Activated B cell treated with CpG ODN at 0.5 μM for 24 hours (primary cell): ENCODE measurements around the gene RIOK2. TPM values are rescaled to one million over a fixed set of nuclear protein-coding genes. Genes with fewer than 3 reads are reported as not detected.
A peak's percentile ranks its signal among the peaks of the same experiment; 100 is the strongest.

Experiments used
- ATAC-seq: fragments of 200-7000 bp; cut with Tn5 transposase; one replicate; pipeline ENCODE4 v1.10.0; 2021; ENCODE audit warnings: low read depth, mild to moderate bottlenecking, moderate library complexity
- CTCF ChIA-PET: fragments of 350-600 bp; sonication (Branson Sonifier 250); formaldehyde crosslinking; loops from one replicate; lab custom pipeline; 2021; ENCODE audit warnings: antibody characterized with exemption; lab: Charles Lee
- POLR2A ChIA-PET: fragments of 350-600 bp; sonication (Branson Sonifier 250); formaldehyde crosslinking; loops from one replicate; lab custom pipeline; 2021; ENCODE audit warnings: antibody characterized with exemption; lab: Charles Lee
- DNase-seq: peaks from one replicate; pipeline ENCODE4 v3.0.0; 2022
- H3K27ac Mint-ChIP-seq: one replicate; pipeline ENCODE4 v1.8.0; 2020; ENCODE audit warnings: mixed read lengths
- H3K27me3 Mint-ChIP-seq: one replicate; pipeline ENCODE4 v1.8.0; 2021; ENCODE audit warnings: mixed read lengths
- H3K36me3 Mint-ChIP-seq: one replicate; pipeline ENCODE4 v1.8.0; 2021; ENCODE audit warnings: low read depth, mixed read lengths
- H3K4me1 Mint-ChIP-seq: one replicate; pipeline ENCODE4 v1.8.0; 2021; ENCODE audit warnings: mixed read lengths
- H3K4me3 Mint-ChIP-seq: one replicate; pipeline ENCODE4 v1.8.0; 2020; ENCODE audit warnings: mild to moderate bottlenecking, mixed read lengths
- H3K9me3 Mint-ChIP-seq: one replicate; pipeline ENCODE4 v1.8.0; 2020; ENCODE audit warnings: mixed read lengths
- CTCF ChIP-seq: fragments of 200-600 bp; IDR thresholded peaks from one replicate; pipeline ENCODE4 v1.8.0; 2022; ENCODE audit warnings: antibody characterized with exemption, mild to moderate bottlenecking
- intact Hi-C: fragments of 100-400 bp; cut with micrococcal nuclease; formaldehyde crosslinking; loops from one replicate; pipeline ENCODE4 v1.15.1; 2024
- total RNA-seq: library from RNA; stranded (reverse); gene quantifications from 2 replicates; pipeline ENCODE4 v1.2.3, GENCODE V29; 2022

Gene RIOK2
- total RNA-seq, 1 donor from 2014 or later = 38.3 TPM

- H3K27me3 Mint-ChIP-seq = no peaks in the 10 kb centered on the region
- ATAC-seq = no peak
Measured at GRCh38 chr5:97163360-97163764, 19.7 kb downstream of the RIOK2 start.

GRCh38 chr5:97162045-97162444 lies 21.0 kb downstream of the RIOK2 start:
- intact Hi-C loops = loop anchor here (1.0 to 5.0 kb wide), 4 partner anchors 165 to 1665 kb away; no protein-coding TSS in a partner anchor
- ChIA-PET POLR2A (interaction anchor here (0.6 to 2.1 kb wide), 4 partner anchors 165 to 356 kb away, joined by 3 to 7 read pairs (median 5); no protein-coding TSS in a partner anchor), CTCF (interaction anchor here (0.6 to 6.0 kb wide), 36 partner anchors 11 to 548 kb away, joined by 3 to 126 read pairs (median 5); partner anchors contain the start of genes ERAP1, LIX1 and LNPEP)
- peak; percentile 68 for TF ChIP-seq CTCF
- H3K27ac Mint-ChIP-seq = no peak overlapping the region
- ATAC-seq = peak; percentile 31
- H3K4me1 Mint-ChIP-seq = peaks cover 3% of the 10 kb centered on the region
- H3K36me3 Mint-ChIP-seq = peaks cover 63% of the 10 kb centered on the region
- no peak for DNase-seq
- H3K4me3 Mint-ChIP-seq = no peak overlapping the region
- no peaks in the 10 kb centered on the region for H3K27me3 Mint-ChIP-seq
- peaks cover 13% of the 10 kb centered on the region for H3K9me3 Mint-ChIP-seq

More at GRCh38 chr5:97163360-97163764, 19.7 kb downstream of the RIOK2 start:
- peaks cover 59% of the 10 kb centered on the region for H3K36me3 Mint-ChIP-seq
- ChIA-PET POLR2A (interaction anchor here (2.1 kb wide), 1 partner anchor 294 kb away, joined by 7 read pairs; no protein-coding TSS in a partner anchor), CTCF (interaction anchor here (0.6 to 6.0 kb wide), 15 partner anchors 22 to 412 kb away, joined by 3 to 126 read pairs (median 3); no protein-coding TSS in a partner anchor)
- TF ChIP-seq CTCF = peak; percentile 79
- no peak for DNase-seq
- peaks cover 11% of the 10 kb centered on the region for H3K4me1 Mint-ChIP-seq
- H3K9me3 Mint-ChIP-seq = peaks cover under 1% of the 10 kb centered on the region
- H3K4me3 Mint-ChIP-seq = no peak overlapping the region
- no peak overlapping the region for H3K27ac Mint-ChIP-seq
- intact Hi-C loops = loop anchor here (1.0 to 5.0 kb wide), 4 partner anchors 228 to 1664 kb away; partner anchors contain the start of gene ERAP1

- intact Hi-C loops = no loop called here
- Mint-ChIP-seq H3K27me3 (no peaks in the 10 kb centered on the region), H3K36me3 (peaks cover 50% of the 10 kb centered on the region), H3K9me3 (peaks cover 19% of the 10 kb centered on the region), H3K4me3 (no peak overlapping the region), H3K27ac (no peak overlapping the region), H3K4me1 (no peaks in the 10 kb centered on the region)
- ChIA-PET CTCF (interaction anchor here (1.6 kb wide), 1 partner anchor 289 kb away, joined by 4 read pairs; no protein-coding TSS in a partner anchor), POLR2A (no interaction called here)
- ATAC-seq (no peak), DNase-seq (no peak)
- TF ChIP-seq CTCF = no peak
Measured at GRCh38 chr5:97157689-97158088, 25.4 kb downstream of the RIOK2 start.

GRCh38 chr5:97151370-97151769 lies 31.7 kb downstream of the RIOK2 start:
- no peak for ATAC-seq

More at GRCh38 chr5:97151370-97151769, 31.7 kb downstream of the RIOK2 start:
- no peaks in the 10 kb centered on the region for H3K27me3 Mint-ChIP-seq
- H3K9me3 Mint-ChIP-seq = peaks cover 1% of the 10 kb centered on the region
- no peak overlapping the region for H3K4me3 Mint-ChIP-seq
- peaks cover 4% of the 10 kb centered on the region for H3K36me3 Mint-ChIP-seq
- POLR2A ChIA-PET = no interaction called here
- H3K27ac Mint-ChIP-seq = no peak overlapping the region
- CTCF ChIA-PET = interaction anchor here (1.1 to 1.9 kb wide), 2 partner anchors 10 to 11 kb away, joined by 3 to 5 read pairs; no protein-coding TSS in a partner anchor
- TF ChIP-seq CTCF = no peak
- DNase-seq = no peak
- intact Hi-C loops = no loop called here
- H3K4me1 Mint-ChIP-seq = no peaks in the 10 kb centered on the region
